ENCODE results near the gene EMILIN1.

GRCh38 chr2:27100036-27100435 is 21.6 kb downstream of the EMILIN1 start:
- TF ChIP-seq SRF (IDR thresholded peaks at IDR 0.05; ENCODE audit: low read depth, low read length) (no peak), CTCF (IDR thresholded peaks at IDR 0.05; ENCODE audit: control extremely low read depth in 1 of 3, insufficient read depth in 1 of 3, low read depth in 1 of 3, low read length in 3 of 3) (no peak), ATF3 (IDR thresholded peaks at IDR 0.05; ENCODE audit: insufficient read depth, low read depth, low read length) (no peak), TEAD4 (IDR thresholded peaks at IDR 0.05; ENCODE audit: low read depth, low read length) (no peak), BACH1 (IDR thresholded peaks at IDR 0.05; ENCODE audit: low read length) (no peak), EP300 (IDR thresholded peaks at IDR 0.05; ENCODE audit: borderline replicate concordance in 1 of 2, low read depth in 2 of 2, low read length in 2 of 2) (no peak), TAF1 (IDR thresholded peaks at IDR 0.05; ENCODE audit: low read depth, low read length) (no peak), ATF2 (IDR thresholded peaks at IDR 0.05; ENCODE audit: low read length) (no peak)

Data from H1 (cell line).